22Rv1 (cell line): ENCODE results near the gene EIF3K.
A peak's percentile ranks its signal among the peaks of the same experiment; 100 is the strongest.
"Not testable (repeated sequence)": the region's sequence is repeated elsewhere in the genome, so short reads cannot be mapped to it uniquely, and the experiment has no call there.

Source experiments
- H3K27ac ChIP-seq: fragments of 450-650 bp; 2 replicates; pipeline ENCODE4 v1.5.1; 2017
- ZFX ChIP-seq: fragments of 450-650 bp; IDR thresholded peaks from 2 replicates; pipeline ENCODE4 v1.6.1; 2017; ENCODE audit warnings: antibody characterized with exemption, borderline replicate concordance
- TF ChIP-seq, protein P1 (sequence below): fragments of 450-650 bp; IDR thresholded peaks from 2 replicates; pipeline ENCODE4 v1.5.1; 2017; ENCODE audit warnings: mild to moderate bottlenecking

The EIF3K gene

DNA sequence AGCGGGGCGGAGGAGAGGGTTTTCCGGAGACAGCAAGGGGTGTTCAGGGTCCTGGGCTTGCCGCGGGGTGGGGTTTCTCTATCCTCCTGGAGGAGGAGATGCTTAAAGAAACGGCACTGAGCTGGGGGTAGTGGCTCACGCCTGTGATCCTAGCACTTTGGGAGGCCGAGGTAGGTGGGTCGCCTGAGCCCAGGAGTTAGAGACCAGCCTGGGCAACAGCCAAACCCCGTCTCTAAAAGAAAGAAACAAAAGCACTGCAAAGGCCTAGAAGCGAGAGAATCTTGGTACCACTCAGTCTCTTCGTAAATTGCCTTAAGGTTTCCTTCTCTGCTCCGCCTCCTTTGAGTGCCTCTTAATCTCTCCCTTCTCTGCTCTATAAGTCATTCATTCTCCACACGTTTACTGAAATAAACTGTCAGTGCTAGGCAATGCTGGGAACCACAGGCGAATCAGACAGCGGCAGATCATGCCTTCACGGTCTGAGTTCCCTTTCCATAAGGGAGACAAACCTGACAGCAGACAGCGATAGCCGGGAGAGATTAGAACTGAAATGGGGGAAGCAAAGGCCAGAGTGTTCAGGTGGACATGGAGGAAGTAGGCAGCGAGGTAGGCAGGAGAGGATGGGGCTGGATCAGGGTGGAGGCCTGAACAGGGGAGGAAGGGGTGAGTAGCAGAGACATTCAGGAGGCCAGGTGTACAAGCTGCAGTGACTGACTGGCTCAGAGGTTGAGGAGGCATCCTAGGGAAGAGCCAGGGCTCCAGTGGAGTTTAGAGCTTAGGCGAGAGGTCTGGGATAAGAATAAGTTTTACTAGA is 580 bp downstream of the EIF3K start:
- H3K27ac ChIP-seq = peak overlapping the region; percentile 90
- TF ChIP-seq, protein P1, sequence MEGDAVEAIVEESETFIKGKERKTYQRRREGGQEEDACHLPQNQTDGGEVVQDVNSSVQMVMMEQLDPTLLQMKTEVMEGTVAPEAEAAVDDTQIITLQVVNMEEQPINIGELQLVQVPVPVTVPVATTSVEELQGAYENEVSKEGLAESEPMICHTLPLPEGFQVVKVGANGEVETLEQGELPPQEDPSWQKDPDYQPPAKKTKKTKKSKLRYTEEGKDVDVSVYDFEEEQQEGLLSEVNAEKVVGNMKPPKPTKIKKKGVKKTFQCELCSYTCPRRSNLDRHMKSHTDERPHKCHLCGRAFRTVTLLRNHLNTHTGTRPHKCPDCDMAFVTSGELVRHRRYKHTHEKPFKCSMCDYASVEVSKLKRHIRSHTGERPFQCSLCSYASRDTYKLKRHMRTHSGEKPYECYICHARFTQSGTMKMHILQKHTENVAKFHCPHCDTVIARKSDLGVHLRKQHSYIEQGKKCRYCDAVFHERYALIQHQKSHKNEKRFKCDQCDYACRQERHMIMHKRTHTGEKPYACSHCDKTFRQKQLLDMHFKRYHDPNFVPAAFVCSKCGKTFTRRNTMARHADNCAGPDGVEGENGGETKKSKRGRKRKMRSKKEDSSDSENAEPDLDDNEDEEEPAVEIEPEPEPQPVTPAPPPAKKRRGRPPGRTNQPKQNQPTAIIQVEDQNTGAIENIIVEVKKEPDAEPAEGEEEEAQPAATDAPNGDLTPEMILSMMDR = no peak
- no peak for TF ChIP-seq ZFX

DNA sequence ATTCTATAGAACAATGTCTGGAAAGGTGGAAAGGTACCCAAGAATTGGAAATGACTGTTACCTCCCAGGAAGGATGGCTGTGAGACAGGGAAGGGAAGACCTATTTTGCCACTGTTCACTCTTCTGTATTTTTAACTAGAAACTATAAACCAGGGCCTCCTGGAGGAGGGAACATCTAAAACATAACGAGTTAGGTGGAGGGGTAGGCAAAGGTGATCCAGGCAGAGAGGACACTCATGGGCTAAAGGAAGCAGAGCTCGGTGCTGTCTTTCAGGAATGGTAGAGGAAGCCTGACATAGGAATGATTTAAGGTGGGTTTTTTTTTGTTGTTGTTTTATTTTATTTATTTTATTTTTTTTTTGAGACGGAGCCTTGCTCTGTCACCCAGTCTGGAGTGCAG is 5.8 kb downstream of the EIF3K start:
- TF ChIP-seq ZFX = no peak
- TF ChIP-seq, protein P1 = no peak
- no peak overlapping the region for H3K27ac ChIP-seq

DNA sequence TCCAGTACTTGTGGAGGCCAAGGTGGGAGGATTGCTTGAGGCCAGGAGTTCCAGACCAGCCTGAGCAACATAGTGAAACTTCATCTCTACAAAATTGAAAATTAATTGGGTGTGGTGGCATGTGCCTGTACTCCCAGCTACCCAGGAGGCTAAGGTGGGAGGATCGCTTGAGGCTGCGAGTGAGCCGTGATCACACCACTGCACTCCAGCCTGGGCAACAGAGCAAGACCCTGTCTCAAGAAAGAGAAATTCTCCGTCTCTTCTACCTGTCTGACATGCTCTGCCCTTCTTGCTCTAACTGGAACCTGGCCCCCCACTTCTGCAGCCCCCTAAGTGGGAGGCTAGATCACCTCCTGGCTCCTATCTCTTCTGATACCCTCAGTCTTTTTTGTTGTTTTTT is 7.4 kb downstream of the EIF3K start:
- no peak overlapping the region for H3K27ac ChIP-seq
- TF ChIP-seq, protein P1 = no peak
- TF ChIP-seq ZFX = no peak

DNA sequence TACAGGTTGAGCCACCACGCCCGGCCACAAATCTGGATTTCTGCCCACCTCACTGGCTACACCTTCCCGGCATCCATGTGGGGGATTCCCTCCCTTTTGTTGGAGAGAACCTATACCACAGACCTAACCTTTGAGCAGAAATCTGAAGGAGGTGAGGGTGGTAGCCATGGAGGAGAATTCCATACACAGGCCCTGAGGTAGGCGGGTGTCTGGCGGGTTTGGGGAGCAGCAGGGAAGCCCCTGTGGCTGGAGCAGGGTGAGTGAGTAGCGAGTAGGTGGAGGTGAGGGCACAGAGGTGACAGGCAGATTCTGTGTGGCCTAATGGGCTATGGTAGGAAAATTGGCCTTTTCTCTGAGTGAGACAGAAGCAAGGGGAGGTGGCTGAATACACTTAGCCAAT is 10.6 kb downstream of the EIF3K start:
- H3K27ac ChIP-seq = no peak overlapping the region
- no peak for TF ChIP-seq ZFX
- TF ChIP-seq, protein P1 = no peak

DNA sequence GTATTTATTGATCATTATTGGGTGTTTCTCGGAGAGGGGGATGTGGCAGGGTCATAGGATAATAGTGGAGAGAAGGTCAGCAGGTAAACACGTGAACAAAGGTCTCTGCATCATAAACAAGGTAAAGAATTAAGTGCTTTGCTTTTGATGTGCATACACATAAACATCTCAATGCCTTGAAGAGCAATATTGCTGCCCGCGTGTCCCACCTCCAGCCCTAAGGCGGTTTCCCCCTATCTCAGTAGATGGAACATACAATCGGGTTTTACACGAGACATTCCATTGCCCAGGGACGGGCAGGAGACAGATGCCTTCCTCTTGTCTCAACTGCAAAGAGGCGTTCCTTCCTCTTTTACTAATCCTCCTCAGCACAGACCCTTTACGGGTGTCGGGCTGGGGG is 12.3 kb downstream of the EIF3K start:
- not testable (repeated sequence) for H3K27ac ChIP-seq

- H3K27ac ChIP-seq = not testable (repeated sequence)
Observed at GRCh38 chr19:38631811-38632475, 13.0 kb downstream of the EIF3K start.

DNA sequence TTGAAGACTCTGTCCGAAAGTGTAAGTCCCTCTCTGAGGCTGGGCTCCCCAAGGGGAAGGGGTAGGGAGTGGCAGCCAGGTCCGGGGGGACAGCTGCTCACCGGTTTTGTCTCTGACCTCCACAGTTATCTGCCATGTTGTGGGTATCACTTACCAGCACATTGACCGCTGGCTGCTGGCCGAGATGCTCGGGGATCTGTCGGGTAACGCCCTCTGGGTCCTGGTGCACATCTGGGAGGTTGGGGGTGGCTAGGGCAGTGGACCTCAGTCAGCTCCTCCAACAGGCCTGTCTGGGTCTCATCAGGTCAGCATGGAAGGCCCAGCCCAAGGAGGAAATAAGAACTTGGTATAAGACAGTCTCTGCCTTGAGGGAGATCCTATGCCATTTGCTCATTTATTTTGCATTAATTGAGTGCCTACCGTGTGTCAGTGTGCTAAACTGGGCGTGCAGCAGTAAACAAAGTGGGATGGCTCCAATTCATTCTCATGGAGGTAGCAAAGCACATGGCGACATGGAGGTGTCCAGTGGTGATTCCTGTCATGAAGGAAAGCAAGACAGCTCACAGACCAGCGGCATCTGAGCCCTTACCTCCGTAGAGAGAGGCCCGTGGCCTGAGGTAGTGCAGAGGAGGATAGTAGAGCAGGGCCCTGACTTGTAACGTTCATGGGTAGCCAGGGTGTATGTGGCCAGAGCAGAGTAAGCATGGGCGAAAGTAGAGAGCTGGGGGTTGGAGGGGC is 13.7 kb downstream of the EIF3K start:
- H3K27ac ChIP-seq = no peak overlapping the region; the same call in 1 of the 2 replicates

DNA sequence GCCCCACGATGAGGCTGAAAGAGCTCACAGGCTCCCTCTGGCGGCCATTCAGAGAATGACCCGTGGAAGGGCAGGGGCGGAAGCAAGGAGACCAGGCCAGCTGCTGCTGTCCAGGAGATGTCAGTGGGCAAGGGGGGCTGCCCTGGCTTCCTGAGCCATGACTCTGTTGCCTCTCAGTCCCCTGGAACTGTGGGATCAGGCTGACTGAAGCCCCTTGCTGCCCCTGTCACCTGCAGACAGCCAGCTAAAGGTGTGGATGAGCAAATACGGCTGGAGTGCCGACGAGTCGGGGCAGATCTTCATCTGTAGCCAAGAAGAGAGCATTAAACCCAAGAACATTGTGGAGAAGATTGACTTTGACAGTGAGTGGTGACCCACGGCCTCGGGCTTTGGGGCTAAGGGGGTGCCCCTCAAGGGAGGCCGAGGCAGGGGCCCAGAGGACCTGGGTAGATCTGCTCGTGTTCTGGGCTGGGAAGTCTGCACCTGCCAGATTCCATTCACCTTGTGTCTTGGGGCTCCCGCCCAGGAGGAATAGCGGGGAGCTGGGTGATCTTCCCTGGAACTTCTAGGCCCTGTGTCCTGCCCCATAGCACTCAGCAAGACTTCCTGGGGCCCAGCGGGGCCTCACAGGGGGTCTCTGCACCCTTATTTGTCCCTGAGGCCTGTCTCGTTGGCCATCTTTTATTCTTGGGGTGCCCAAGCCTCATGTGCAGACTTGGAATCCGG is 15.9 kb downstream of the EIF3K start:
- TF ChIP-seq, protein P1 = peak; percentile 97
- no peak for TF ChIP-seq ZFX
- peak overlapping the region; percentile 44; the same call in 1 of the 2 replicates for H3K27ac ChIP-seq

More for the DNA sequence above, 13.7 kb downstream of the EIF3K start:
- no peak for TF ChIP-seq ZFX
